OCI-LY1 (cell line): ENCODE measurements around the gene CHADL.

ENCODE experiments used
- H2AFZ ChIP-seq: fragments of 200-600 bp; sonication (generic), shearing (Covaris generic); 2 replicates; pipeline ENCODE4 v1.6.0; 2014; ENCODE audit warnings: antibody characterized with exemption, mild to moderate bottlenecking, low read length
- H3F3A ChIP-seq: fragments of 200-600 bp; sonication (generic), shearing (Covaris generic); 2 replicates; pipeline ENCODE4 v1.6.0; 2014; ENCODE audit warnings: mild to moderate bottlenecking, antibody characterized with exemption, low read length, moderate library complexity; ENCODE audit not compliant: insufficient read depth
- H3K27ac ChIP-seq: fragments of 200-600 bp; sonication (generic); 2 replicates; pipeline ENCODE4 v1.5.1; 2014; ENCODE audit warnings: low read length, mixed run types, mild to moderate bottlenecking, low read depth; ENCODE audit not compliant: poor library complexity, severe bottlenecking
- H3K27me3 ChIP-seq: fragments of 200-600 bp; sonication (generic); 2 replicates; pipeline ENCODE4 v1.6.0; 2014; ENCODE audit warnings: antibody characterized with exemption, mild to moderate bottlenecking, low read length, moderate library complexity; ENCODE audit not compliant: insufficient read depth
- H3K36me3 ChIP-seq: fragments of 200-600 bp; sonication (generic); 2 replicates; pipeline ENCODE4 v1.6.1; 2014; ENCODE audit warnings: mild to moderate bottlenecking, antibody characterized with exemption, low read length, moderate library complexity, mixed read lengths; ENCODE audit not compliant: insufficient read depth
- H3K4me1 ChIP-seq: fragments of 200-600 bp; sonication (generic); 2 replicates; pipeline ENCODE4 v1.5.1; 2014; ENCODE audit warnings: mild to moderate bottlenecking, low read length, moderate library complexity; ENCODE audit not compliant: insufficient read depth, severe bottlenecking
- H3K4me2 ChIP-seq: fragments of 200-600 bp; sonication (generic), shearing (Covaris generic); 2 replicates; pipeline ENCODE4 v1.6.1; 2014; ENCODE audit warnings: low read length
- H3K4me3 ChIP-seq: fragments of 200-600 bp; sonication (generic); 2 replicates; pipeline ENCODE4 v1.5.1; 2014; ENCODE audit warnings: low read length, low read depth, mild to moderate bottlenecking, mixed read lengths; ENCODE audit not compliant: poor library complexity, severe bottlenecking
- H3K79me2 ChIP-seq: fragments of 200-600 bp; shearing (Covaris generic); 2 replicates; pipeline ENCODE4 v1.6.1; 2016; ENCODE audit warnings: mixed run types, low read length, mixed read lengths; ENCODE audit not compliant: insufficient read depth
- H3K9ac ChIP-seq: fragments of 200-600 bp; sonication (generic), shearing (Covaris generic); 2 replicates; pipeline ENCODE4 v1.6.1; 2014; ENCODE audit warnings: mild to moderate bottlenecking, low read length, mixed read lengths
- H3K9me2 ChIP-seq: fragments of 200-600 bp; sonication (generic), shearing (Covaris generic); 2 replicates; pipeline ENCODE4 v1.6.1; 2014; ENCODE audit warnings: low read depth, mild to moderate bottlenecking, low read length, mixed read lengths
- H3K9me3 ChIP-seq: fragments of 200-600 bp; shearing (Covaris generic); 2 replicates; pipeline ENCODE4 v1.6.1; 2014; ENCODE audit warnings: low read length, mixed read lengths
- H4K20me1 ChIP-seq: fragments of 200-600 bp; sonication (generic), shearing (Covaris generic); 2 replicates; pipeline ENCODE4 v1.6.0; 2016; ENCODE audit warnings: mild to moderate bottlenecking, low read length; ENCODE audit not compliant: insufficient read depth
- CTCF ChIP-seq: fragments of 200-600 bp; sonication (generic), shearing (Covaris generic); IDR thresholded peaks from 2 replicates; pipeline ENCODE4 v1.5.1; 2017; ENCODE audit warnings: mild to moderate bottlenecking, antibody characterized with exemption, low read length, moderate library complexity, mixed read lengths
- EZH2 ChIP-seq: fragments of 200-600 bp; sonication (generic), shearing (Covaris generic); IDR thresholded peaks from 2 replicates; pipeline ENCODE4 v1.8.0; 2017; ENCODE audit warnings: borderline replicate concordance, mixed run types, mild to moderate bottlenecking, antibody characterized with exemption, low read length, moderate library complexity, mixed read lengths

CHADL gene

GRCh38 chr22:41250127-41250526 lies 9.4 kb upstream of the CHADL start:
- no peak overlapping the region for H3K9ac ChIP-seq
- TF ChIP-seq EZH2 (no peak), CTCF (no peak)
- H3K9me3 ChIP-seq, result no peaks in the 10 kb centered on the region
- H2AFZ ChIP-seq, result no peak overlapping the region
- H3K27me3 ChIP-seq, result no peaks in the 10 kb centered on the region
- no peaks in the 10 kb centered on the region for H4K20me1 ChIP-seq
- H3K4me2 ChIP-seq, result no peak overlapping the region
- H3K27ac ChIP-seq, result no peak overlapping the region
- H3K36me3 ChIP-seq, result peaks cover 90% of the 10 kb centered on the region
- H3K4me3 ChIP-seq, result no peak overlapping the region
- no peaks in the 10 kb centered on the region for H3F3A ChIP-seq
- H3K79me2 ChIP-seq, result no peaks in the 10 kb centered on the region
- H3K4me1 ChIP-seq, result no peaks in the 10 kb centered on the region
- no peaks in the 10 kb centered on the region for H3K9me2 ChIP-seq

GRCh38 chr22:41249442-41249841 lies 8.7 kb upstream of the CHADL start:
- no peak overlapping the region for H3K27ac ChIP-seq
- H3K79me2 ChIP-seq, result no peaks in the 10 kb centered on the region
- no peaks in the 10 kb centered on the region for H3K4me1 ChIP-seq
- H3K27me3 ChIP-seq, result no peaks in the 10 kb centered on the region
- no peaks in the 10 kb centered on the region for H3K9me2 ChIP-seq
- H3K36me3 ChIP-seq, result peaks cover 86% of the 10 kb centered on the region
- no peaks in the 10 kb centered on the region for H4K20me1 ChIP-seq
- no peaks in the 10 kb centered on the region for H3K9me3 ChIP-seq
- H2AFZ ChIP-seq, result no peak overlapping the region
- no peak overlapping the region for H3K9ac ChIP-seq
- H3F3A ChIP-seq, result no peaks in the 10 kb centered on the region
- no peak overlapping the region for H3K4me3 ChIP-seq
- TF ChIP-seq EZH2 (no peak), CTCF (no peak)
- no peak overlapping the region for H3K4me2 ChIP-seq

GRCh38 chr22:41248758-41249157 lies 8.0 kb upstream of the CHADL start:
- Histone ChIP-seq H3K4me1 (no peaks in the 10 kb centered on the region), H3K27ac (no peak overlapping the region), H3K9me2 (no peaks in the 10 kb centered on the region), H3K79me2 (no peaks in the 10 kb centered on the region), H2AFZ (no peak overlapping the region), H3F3A (no peaks in the 10 kb centered on the region), H3K27me3 (no peaks in the 10 kb centered on the region), H3K4me2 (no peak overlapping the region), H3K9ac (no peak overlapping the region), H3K9me3 (no peaks in the 10 kb centered on the region), H3K4me3 (no peak overlapping the region), H3K36me3 (peaks cover 79% of the 10 kb centered on the region), H4K20me1 (no peaks in the 10 kb centered on the region)
- no peak for TF ChIP-seq CTCF
- TF ChIP-seq EZH2, result no peak
